ENCODE measurements around the gene RET. TPM values are rescaled to one million over a fixed set of nuclear protein-coding genes. Genes with fewer than 3 reads are reported as not detected.

Gene RET
- total RNA-seq, 1 experiment from 2014 or later, result 81.1 TPM

GRCh38 chr10:43113201-43114087, 36.6 kb downstream of the RET start:
- BruUV-seq (replicated peaks), result no TSS peak
- no peaks in the 10 kb centered on the region for H3K27me3 ChIP-seq (ENCODE audit: control insufficient read depth, insufficient read depth, low read length)
- TF ChIP-seq POLR2AphosphoS5 (IDR thresholded peaks at IDR 0.05; ENCODE audit: low read depth, low read length) (no peak), TCF7L2 (IDR thresholded peaks at IDR 0.05; ENCODE audit: low read depth, low read length) (no peak), CTCF (IDR thresholded peaks at IDR 0.05) (no peak), REST (IDR thresholded peaks at IDR 0.05; ENCODE audit: insufficient read depth in 1 of 2, low read depth in 2 of 2, low read length in 1 of 2) (no peak), SIN3A (IDR thresholded peaks at IDR 0.05; ENCODE audit: borderline replicate concordance, insufficient read depth, low read depth, low read length) (no peak)
- no peak for DNase-seq (ENCODE audit: low read depth, low spot score)
- ChIA-PET POLR2A (no interaction called here), CTCF (no interaction called here)
- H3K4me3 ChIP-seq (ENCODE audit: low read depth in 2 of 2, low read length in 2 of 2), result no peak overlapping the region
- no peak for ATAC-seq
- H3K27ac ChIP-seq (ENCODE audit: low read length), result no peak overlapping the region
- peaks cover 13% of the 10 kb centered on the region; the same call in 1 of the 2 replicates for H3K4me1 ChIP-seq (ENCODE audit: control insufficient read depth, insufficient read depth, low read length)
- in situ Hi-C loops (cut with HindIII; ENCODE audit: low pct_unique_long_range_greater_than_20kb, low sequenced_read_pairs) (no loop called here), intact Hi-C loops (cut with micrococcal nuclease; ENCODE audit: unreplicated experiment) (no loop called here)
- no peaks in the 10 kb centered on the region for H3K9me3 ChIP-seq (ENCODE audit: control insufficient read depth, insufficient read depth, low read depth, low read length)
- no peaks in the 10 kb centered on the region for H3K36me3 ChIP-seq (ENCODE audit: control insufficient read depth, insufficient read depth, low read length)

GRCh38 chr10:43114088-43114742, 37.3 kb downstream of the RET start:
- intact Hi-C loops (cut with micrococcal nuclease; ENCODE audit: unreplicated experiment) (no loop called here), in situ Hi-C loops (cut with HindIII; ENCODE audit: low pct_unique_long_range_greater_than_20kb, low sequenced_read_pairs) (no loop called here)
- Histone ChIP-seq H3K4me3 (ENCODE audit: low read depth in 2 of 2, low read length in 2 of 2) (no peak overlapping the region), H3K27ac (ENCODE audit: low read length) (no peak overlapping the region), H3K27me3 (ENCODE audit: control insufficient read depth, insufficient read depth, low read length) (no peaks in the 10 kb centered on the region), H3K36me3 (ENCODE audit: control insufficient read depth, insufficient read depth, low read length) (no peaks in the 10 kb centered on the region), H3K9me3 (ENCODE audit: control insufficient read depth, insufficient read depth, low read depth, low read length) (no peaks in the 10 kb centered on the region), H3K4me1 (ENCODE audit: control insufficient read depth, insufficient read depth, low read length) (peaks cover 13% of the 10 kb centered on the region; the same call in 1 of the 2 replicates)
- POLR2A ChIA-PET, result no interaction called here
- DNase-seq (ENCODE audit: low read depth, low spot score) (no peak), ATAC-seq (no peak)
- TF ChIP-seq CTCF (IDR thresholded peaks at IDR 0.05), result no peak
- TF ChIP-seq TCF7L2 (IDR thresholded peaks at IDR 0.05; ENCODE audit: low read depth, low read length), result no peak
- no peak for TF ChIP-seq REST (IDR thresholded peaks at IDR 0.05; ENCODE audit: insufficient read depth in 1 of 2, low read depth in 2 of 2, low read length in 1 of 2)
- TF ChIP-seq POLR2AphosphoS5 (IDR thresholded peaks at IDR 0.05; ENCODE audit: low read depth, low read length), result no peak
- TF ChIP-seq SIN3A (IDR thresholded peaks at IDR 0.05; ENCODE audit: borderline replicate concordance, insufficient read depth, low read depth, low read length), result no peak
- CTCF ChIA-PET, result no interaction called here
- BruUV-seq (replicated peaks), result no TSS peak

Data from Panc1 (cell line).